ENCODE measurements around the gene TREH. TPM values are rescaled to one million over a fixed set of nuclear protein-coding genes. Genes with fewer than 3 reads are reported as not detected.
"Not testable (repeated sequence)": the region's sequence is repeated elsewhere in the genome, so short reads cannot be mapped to it uniquely, and the experiment has no call there.

Gene TREH
- total and polyA plus RNA-seq, 12 donors = 0.11 to 4.8 (median 0.83) TPM; not detected in 9

DNA sequence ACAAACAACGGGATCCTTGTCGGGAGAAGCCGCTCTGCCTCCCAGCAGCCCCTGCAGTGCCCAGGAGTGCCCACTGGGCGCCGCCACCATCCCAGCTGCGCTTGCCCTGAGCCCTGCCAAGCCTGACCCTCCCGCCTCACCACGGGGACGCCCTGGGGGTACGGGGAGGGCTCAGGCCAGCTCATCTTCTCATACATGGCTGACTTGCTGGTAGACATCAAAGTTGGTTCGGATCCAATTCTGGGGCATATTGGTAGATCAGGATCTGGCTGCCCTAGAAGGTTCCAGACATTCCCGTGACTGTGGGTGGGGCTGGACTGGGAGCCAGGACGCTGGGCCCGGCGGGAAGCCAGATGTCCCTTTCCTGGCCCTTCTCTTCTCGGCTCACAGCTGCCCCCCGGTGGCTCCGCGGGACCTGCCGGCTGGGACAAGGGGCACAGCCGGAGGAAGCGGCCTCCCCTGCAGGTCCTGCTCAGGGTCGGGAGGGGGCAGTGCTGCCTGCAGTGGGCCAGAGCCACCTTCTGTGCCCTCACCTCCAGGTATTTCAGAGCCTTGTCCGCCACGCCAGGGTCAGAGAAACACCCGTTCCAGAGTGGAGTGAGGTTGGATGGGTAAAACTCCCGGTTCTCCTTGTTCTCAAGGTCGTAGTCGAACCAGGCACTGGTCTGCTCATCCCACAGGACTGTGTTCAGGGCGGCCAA is 10.6 kb upstream of the TREH start:
- intact Hi-C loops (cut with DNase I) = loop anchor here (1.0 to 10.0 kb wide), 13 partner anchors 92 to 267 kb away; partner anchors contain the start of genes UPK2 (in 10 of the 10) and DDX6 (in 2 of the 10)
- TF ChIP-seq CTCF (IDR thresholded peaks at IDR 0.05) = peak; percentile 70 to 91 (median 84)
- DNase-seq (peak; percentile 93 to 95), ATAC-seq (peak; percentile 94 to 98 (median 96))
- H3K4me3 ChIP-seq = peak overlapping the region in 9 of 10 donors; percentile 29 to 55 (median 49)
- H3K9me3 ChIP-seq = no peaks in the 10 kb centered on the region
- no peaks in the 10 kb centered on the region for H3K27me3 ChIP-seq
- H3K4me1 ChIP-seq = peaks cover 0 to 29% (median 8%) of the 10 kb centered on the region in 9 donors
- peak overlapping the region in 9 of 10 donors; percentile 14 to 81 (median 75) for H3K27ac ChIP-seq
- H3K36me3 ChIP-seq = no peaks in the 10 kb centered on the region
- 5 to 6% methylated on average over 30 of the region's 30 CpGs for WGBS, 2 donors

GRCh38 chr11:118689503-118689851 is 10.0 kb upstream of the TREH start:
- Histone ChIP-seq H3K27ac (peak overlapping the region in 8 of 10 donors; percentile 14 to 81 (median 76)), H3K36me3 (no peaks in the 10 kb centered on the region), H3K9me3 (no peaks in the 10 kb centered on the region), H3K4me3 (peak overlapping the region in 9 of 10 donors; percentile 29 to 55 (median 49)), H3K27me3 (no peaks in the 10 kb centered on the region), H3K4me1 (peaks cover 0 to 29% (median 8%) of the 10 kb centered on the region in 9 donors)
- intact Hi-C loops (cut with DNase I) = loop anchor here in 2 of 10 donors (1.0 to 5.0 kb wide), 2 partner anchors 267 to 268 kb away; partner anchors contain the start of gene UPK2 (in 2 of the 2)
- peak in 1 of 2 donors; percentile 24 for DNase-seq
- peak in 5 of 8 donors; percentile 6 to 57 (median 19) for ATAC-seq
- no peak for TF ChIP-seq CTCF (IDR thresholded peaks at IDR 0.05)
- 14 to 22% methylated on average over 9 of the region's 9 CpGs for WGBS, 2 donors

- TF ChIP-seq CTCF (IDR thresholded peaks at IDR 0.05) = no peak
- Histone ChIP-seq H3K4me3 (peak overlapping the region in 8 of 10 donors; percentile 29 to 55 (median 50)), H3K4me1 (peaks cover 0 to 29% (median 8%) of the 10 kb centered on the region in 9 donors), H3K27me3 (no peaks in the 10 kb centered on the region), H3K9me3 (no peaks in the 10 kb centered on the region), H3K36me3 (no peaks in the 10 kb centered on the region), H3K27ac (peak overlapping the region in 2 of 10 donors; percentile 73 to 79)
- intact Hi-C loops (cut with DNase I) = loop anchor here in 2 of 10 donors (1.0 to 5.0 kb wide), 2 partner anchors 267 to 268 kb away; partner anchors contain the start of gene UPK2 (in 2 of the 2)
- ATAC-seq (no peak), DNase-seq (no peak)
- WGBS, 2 donors = 82 to 90% methylated on average over 34 to 41 of the region's 41 CpGs
Observed at GRCh38 chr11:118688851-118689502, 9.5 kb upstream of the TREH start.

DNA sequence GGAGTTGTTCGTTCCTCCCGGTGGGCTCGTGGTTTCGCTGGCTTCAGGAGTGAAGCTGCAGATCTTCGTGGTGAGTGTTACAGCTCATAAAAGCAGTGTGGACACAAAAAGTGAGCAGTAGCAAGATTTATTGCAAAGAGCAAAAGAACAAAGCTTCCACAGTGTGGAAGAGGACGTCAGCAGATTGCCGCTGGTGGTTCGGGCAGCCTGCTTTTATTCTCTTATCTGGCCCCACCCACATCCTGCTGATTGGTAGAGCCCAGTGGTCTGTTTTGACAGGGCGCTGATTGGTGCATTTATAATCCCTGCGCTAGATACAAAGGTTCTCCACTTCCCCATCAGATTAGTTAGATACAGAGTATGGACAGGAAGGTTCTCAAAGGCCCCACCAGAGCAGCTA is 8.9 kb upstream of the TREH start:
- not testable (repeated sequence) for H3K36me3 ChIP-seq, H3K27me3 ChIP-seq, H3K27ac ChIP-seq, H3K9me3 ChIP-seq, ATAC-seq, H3K4me3 ChIP-seq, DNase-seq
- WGBS, 2 donors = 84 to 88% methylated on average over 10 of the region's 10 CpGs
- intact Hi-C loops (cut with DNase I) = loop anchor here in 1 of 10 donors (5.0 kb wide), 1 partner anchor 269 kb away; the partner anchor contains the start of gene UPK2
- peaks cover 0 to 29% (median 8%) of the 10 kb centered on the region in 9 donors for H3K4me1 ChIP-seq
